ENCODE measurements around the gene PDXP. TPM values are rescaled to one million over a fixed set of nuclear protein-coding genes. Genes with fewer than 3 reads are reported as not detected.

Gene PDXP
- polyA plus RNA-seq, 1 donor (not counting 4 experiments of a cell fraction or from before 2014, with no cell fraction given), result 5.2 TPM

- no peak for FAIRE-seq
- H3K36me3 ChIP-seq (ENCODE audit: control insufficient read depth in 2 of 2, extremely low read depth in 1 of 2, insufficient read depth in 2 of 2, low read length in 2 of 2), result peaks cover 29 to 32% of the 10 kb centered on the region in 2 experiments
- no peak overlapping the region for H3K4me3 ChIP-seq (ENCODE audit: control insufficient read depth in 2 of 3, extremely low read depth in 1 of 3, insufficient read depth in 2 of 3, low read depth in 1 of 3, low read length in 3 of 3)
- H3K9me1 ChIP-seq (ENCODE audit: control insufficient read depth, extremely low read depth, insufficient read depth, low read length), result no peaks in the 10 kb centered on the region
- H3K9ac ChIP-seq (ENCODE audit: control insufficient read depth, extremely low read depth, insufficient read depth, low read length), result no peak overlapping the region
- H3K27ac ChIP-seq (ENCODE audit: control insufficient read depth, insufficient read depth, low read length), result no peak overlapping the region
- H3K79me2 ChIP-seq (ENCODE audit: control insufficient read depth, insufficient read depth, low read length), result peaks cover 5% of the 10 kb centered on the region
- no peaks in the 10 kb centered on the region for H3K9me3 ChIP-seq (ENCODE audit: control insufficient read depth, low read depth, low read length)
- dilution Hi-C loops (cut with MboI; ENCODE audit: extremely low pct_ligation_motif_present, low sequenced_read_pairs), result no loop called here
- no peak overlapping the region for H2AFZ ChIP-seq (ENCODE audit: control insufficient read depth, low read length)
- no peak overlapping the region for H3K4me2 ChIP-seq (ENCODE audit: control insufficient read depth, extremely low read depth, insufficient read depth, low read depth, low read length)
- DNase-seq (ENCODE audit: low read depth, low spot score), result no peak
- TF ChIP-seq CTCF (optimal IDR thresholded peaks at IDR 0.05 in 1 of 3, IDR thresholded peaks at IDR 0.05 in 1 of 3, conservative IDR thresholded peaks at IDR 0.05 in 1 of 3; ENCODE audit: extremely low read depth in 1 of 3, insufficient read depth in 2 of 3, low read length in 3 of 3) (no peak), EZH2 (IDR thresholded peaks at IDR 0.05; ENCODE audit: low read length) (no peak)
- H4K20me1 ChIP-seq (ENCODE audit: control insufficient read depth, extremely low read depth, insufficient read depth, low read length), result no peaks in the 10 kb centered on the region
- H3K27me3 ChIP-seq (ENCODE audit: control insufficient read depth, extremely low read depth, insufficient read depth, low read length), result no peaks in the 10 kb centered on the region
- H3K4me1 ChIP-seq (ENCODE audit: control insufficient read depth, extremely low read depth, insufficient read depth, low read length), result peaks cover 5% of the 10 kb centered on the region
Observed at GRCh38 chr22:37616201-37617083, 42.1 kb upstream of the PDXP start.

GRCh38 chr22:37617431-37617830 is 41.1 kb upstream of the PDXP start:
- Histone ChIP-seq H3K27me3 (ENCODE audit: control insufficient read depth, extremely low read depth, insufficient read depth, low read length) (no peaks in the 10 kb centered on the region), H3K4me3 (ENCODE audit: control insufficient read depth in 2 of 3, extremely low read depth in 1 of 3, insufficient read depth in 2 of 3, low read depth in 1 of 3, low read length in 3 of 3) (no peak overlapping the region), H3K9ac (ENCODE audit: control insufficient read depth, extremely low read depth, insufficient read depth, low read length) (no peak overlapping the region), H3K9me1 (ENCODE audit: control insufficient read depth, extremely low read depth, insufficient read depth, low read length) (no peaks in the 10 kb centered on the region), H3K4me1 (ENCODE audit: control insufficient read depth, extremely low read depth, insufficient read depth, low read length) (peaks cover 5% of the 10 kb centered on the region), H3K9me3 (ENCODE audit: control insufficient read depth, low read depth, low read length) (no peaks in the 10 kb centered on the region), H3K4me2 (ENCODE audit: control insufficient read depth, extremely low read depth, insufficient read depth, low read depth, low read length) (no peak overlapping the region), H2AFZ (ENCODE audit: control insufficient read depth, low read length) (no peak overlapping the region), H3K27ac (ENCODE audit: control insufficient read depth, insufficient read depth, low read length) (no peak overlapping the region), H3K36me3 (ENCODE audit: control insufficient read depth in 2 of 2, extremely low read depth in 1 of 2, insufficient read depth in 2 of 2, low read length in 2 of 2) (peaks cover 32 to 34% of the 10 kb centered on the region in 2 experiments), H4K20me1 (ENCODE audit: control insufficient read depth, extremely low read depth, insufficient read depth, low read length) (no peaks in the 10 kb centered on the region), H3K79me2 (ENCODE audit: control insufficient read depth, insufficient read depth, low read length) (peaks cover 2% of the 10 kb centered on the region)
- TF ChIP-seq EZH2 (IDR thresholded peaks at IDR 0.05; ENCODE audit: low read length), result no peak
- no peak for TF ChIP-seq CTCF (optimal IDR thresholded peaks at IDR 0.05 in 1 of 3, IDR thresholded peaks at IDR 0.05 in 1 of 3, conservative IDR thresholded peaks at IDR 0.05 in 1 of 3; ENCODE audit: extremely low read depth in 1 of 3, insufficient read depth in 2 of 3, low read length in 3 of 3)
- DNase-seq (ENCODE audit: low read depth, low spot score) (no peak), FAIRE-seq (no peak)
- dilution Hi-C loops (cut with MboI; ENCODE audit: extremely low pct_ligation_motif_present, low sequenced_read_pairs), result no loop called here

All from keratinocyte (primary cell).